ENCODE data around the gene EBPL.

Gene EBPL

GRCh38 chr13:49694446-49694845 is 3.2 kb upstream of the EBPL start:
- no peak for TF ChIP-seq FOXP2 (optimal IDR thresholded peaks at IDR 0.05; ENCODE audit: borderline replicate concordance, extremely low read depth, extremely low read length, insufficient read depth)
- TF ChIP-seq SIN3A (IDR thresholded peaks at IDR 0.05; ENCODE audit: borderline replicate concordance, insufficient read depth, low read length) = no peak
- TF ChIP-seq POLR2AphosphoS5 (IDR thresholded peaks at IDR 0.05; ENCODE audit: low read depth, low read length) = no peak
- no peak for TF ChIP-seq REST (IDR thresholded peaks at IDR 0.05; ENCODE audit: insufficient read depth in 1 of 2, low read depth in 2 of 2, low read length in 2 of 2)

DNA sequence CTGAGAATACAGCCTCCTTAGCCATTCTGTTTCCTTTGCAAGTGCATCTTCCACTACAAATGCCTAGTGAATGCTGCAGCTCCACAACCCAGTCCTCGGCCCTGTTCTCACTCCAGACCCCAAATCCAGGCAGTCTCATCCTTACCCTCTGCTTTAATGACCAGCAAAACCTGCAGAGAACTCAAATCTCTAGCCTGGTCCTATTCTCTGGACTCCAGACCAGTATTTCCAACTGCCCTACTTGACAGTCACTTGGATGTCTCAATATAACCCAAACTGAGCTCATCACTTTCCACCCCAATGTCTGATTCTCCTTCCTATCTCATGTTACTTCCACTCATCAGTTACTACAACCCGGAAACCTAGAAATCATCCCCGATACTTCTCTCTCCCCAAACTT is 2.6 kb upstream of the EBPL start:
- TF ChIP-seq TAF1 (IDR thresholded peaks at IDR 0.05; ENCODE audit: borderline replicate concordance, insufficient read depth, low read length) = no peak
- no peak for TF ChIP-seq REST (IDR thresholded peaks at IDR 0.05; ENCODE audit: insufficient read depth in 1 of 2, low read depth in 2 of 2, low read length in 2 of 2)
- no peak for TF ChIP-seq POLR2AphosphoS5 (IDR thresholded peaks at IDR 0.05; ENCODE audit: low read depth, low read length)
- TF ChIP-seq SIN3A (IDR thresholded peaks at IDR 0.05; ENCODE audit: borderline replicate concordance, insufficient read depth, low read length) = no peak
- no peak for TF ChIP-seq FOXP2 (optimal IDR thresholded peaks at IDR 0.05; ENCODE audit: borderline replicate concordance, extremely low read depth, extremely low read length, insufficient read depth)

DNA sequence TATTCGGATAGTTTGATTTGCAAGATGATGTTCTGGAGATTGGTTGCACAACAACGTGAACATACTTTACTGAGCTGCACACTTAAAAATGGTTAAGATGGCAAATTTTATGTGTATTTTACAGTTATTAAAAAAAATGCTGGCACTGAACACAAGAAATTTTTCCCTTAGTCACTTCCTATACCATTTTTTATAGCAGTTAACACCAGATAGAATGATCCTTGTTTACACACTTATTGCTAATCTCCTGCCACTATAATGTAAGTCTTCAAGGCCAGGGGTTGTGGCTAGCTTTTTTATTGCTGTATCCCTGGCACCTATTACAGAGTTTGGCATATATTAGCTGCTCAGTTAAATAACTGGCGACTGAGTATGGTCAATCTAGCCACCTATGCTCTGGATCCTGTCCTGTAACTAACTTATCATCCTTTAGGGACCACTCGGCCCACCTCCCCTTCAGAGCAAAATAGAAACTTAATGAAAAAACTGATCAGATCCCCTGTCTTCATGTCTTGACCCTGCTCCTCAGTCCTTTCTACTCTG is 2.0 kb upstream of the EBPL start:
- TF ChIP-seq SIN3A (IDR thresholded peaks at IDR 0.05; ENCODE audit: borderline replicate concordance, insufficient read depth, low read length) (no peak), REST (IDR thresholded peaks at IDR 0.05; ENCODE audit: insufficient read depth in 1 of 2, low read depth in 2 of 2, low read length in 2 of 2) (no peak), FOXP2 (optimal IDR thresholded peaks at IDR 0.05; ENCODE audit: borderline replicate concordance, extremely low read depth, extremely low read length, insufficient read depth) (no peak), POLR2AphosphoS5 (IDR thresholded peaks at IDR 0.05; ENCODE audit: low read depth, low read length) (no peak), TAF1 (IDR thresholded peaks at IDR 0.05; ENCODE audit: borderline replicate concordance, insufficient read depth, low read length) (no peak)

GRCh38 chr13:49690133-49690994 is 922 bp downstream of the EBPL start:
- TF ChIP-seq POLR2AphosphoS5 (IDR thresholded peaks at IDR 0.05; ENCODE audit: low read depth, low read length) (no peak), REST (IDR thresholded peaks at IDR 0.05; ENCODE audit: insufficient read depth in 1 of 2, low read depth in 2 of 2, low read length in 2 of 2) (no peak), FOXP2 (optimal IDR thresholded peaks at IDR 0.05; ENCODE audit: borderline replicate concordance, extremely low read depth, extremely low read length, insufficient read depth) (no peak), TAF1 (IDR thresholded peaks at IDR 0.05; ENCODE audit: borderline replicate concordance, insufficient read depth, low read length) (no peak), SIN3A (IDR thresholded peaks at IDR 0.05; ENCODE audit: borderline replicate concordance, insufficient read depth, low read length) (no peak)
